H9 (cell line): ENCODE data around the gene OR10A3. TPM values are rescaled to one million over a fixed set of nuclear protein-coding genes. Genes with fewer than 3 reads are reported as not detected.
A peak's percentile ranks its signal among the peaks of the same experiment; 100 is the strongest.

Experiments used
- DNase-seq: peaks from one replicate; pipeline ENCODE4 v3.0.0-alpha.2; 2017
- H2AFZ ChIP-seq: one replicate; pipeline ENCODE4 v1.6.1; 2013; ENCODE audit warnings: mild to moderate bottlenecking, low read length, control low read depth, moderate library complexity
- H2AK5ac ChIP-seq: 2 replicates; pipeline ENCODE4 v1.6.1; 2013; ENCODE audit warnings: low read length, control low read depth, mixed read lengths; ENCODE audit not compliant: insufficient read length
- H2BK120ac ChIP-seq: one replicate; pipeline ENCODE4 v1.6.1; 2013; ENCODE audit warnings: low read depth, mild to moderate bottlenecking, low read length, control low read depth, inconsistent platforms; ENCODE audit not compliant: poor library complexity, severe bottlenecking
- H2BK12ac ChIP-seq: 2 replicates; pipeline ENCODE4 v1.6.1; 2013; ENCODE audit warnings: low read length, control low read depth, mixed read lengths, low read depth; ENCODE audit not compliant: insufficient read length
- H2BK15ac ChIP-seq: 2 replicates; pipeline ENCODE4 v1.6.1; 2013; ENCODE audit warnings: low read depth, low read length, control low read depth
- H2BK20ac ChIP-seq: one replicate; pipeline ENCODE4 v1.6.1; 2013; ENCODE audit warnings: low read depth, mild to moderate bottlenecking, low read length, control low read depth, inconsistent platforms; ENCODE audit not compliant: poor library complexity, severe bottlenecking
- H2BK5ac ChIP-seq: 2 replicates; pipeline ENCODE4 v1.6.1; 2013; ENCODE audit warnings: low read length, control low read depth, mixed read lengths; ENCODE audit not compliant: insufficient read length
- H3K14ac ChIP-seq: 2 replicates; pipeline ENCODE4 v1.6.1; 2013; ENCODE audit warnings: low read length, control low read depth; ENCODE audit not compliant: insufficient read depth
- H3K18ac ChIP-seq: 2 replicates; pipeline ENCODE4 v1.6.1; 2013; ENCODE audit warnings: low read depth, mild to moderate bottlenecking, mixed read lengths, low read length, control low read depth; ENCODE audit not compliant: insufficient read length
- H3K23ac ChIP-seq: 2 replicates; pipeline ENCODE4 v1.6.1; 2013; ENCODE audit warnings: low read length, control low read depth, mixed read lengths, low read depth; ENCODE audit not compliant: insufficient read length
- H3K23me2 ChIP-seq: 2 replicates; pipeline ENCODE4 v1.6.1; 2013; ENCODE audit warnings: low read depth, mild to moderate bottlenecking, mixed read lengths, low read length, control low read depth; ENCODE audit not compliant: insufficient read length, poor library complexity, severe bottlenecking
- H3K27ac ChIP-seq: 2 replicates; pipeline ENCODE4 v1.5.1; 2013; ENCODE audit warnings: low read length, control low read depth, mixed read lengths, low read depth; ENCODE audit not compliant: insufficient read length
- H3K27me3 ChIP-seq: 2 replicates; pipeline ENCODE4 v1.6.1; 2013; ENCODE audit warnings: low read length, control low read depth, inconsistent platforms; ENCODE audit not compliant: insufficient read depth
- H3K4ac ChIP-seq: 2 replicates; pipeline ENCODE4 v1.6.1; 2013; ENCODE audit warnings: low read depth, mild to moderate bottlenecking, control low read depth, inconsistent platforms, low read length, moderate library complexity
- H3K4me1 ChIP-seq: 2 replicates; pipeline ENCODE4 v1.6.1; 2013; ENCODE audit warnings: low read length, control low read depth, inconsistent platforms; ENCODE audit not compliant: insufficient read depth
- H3K4me2 ChIP-seq: 2 replicates; pipeline ENCODE4 v1.6.1; 2013; ENCODE audit warnings: low read length, control low read depth, mixed read lengths; ENCODE audit not compliant: insufficient read length, insufficient read depth
- H3K56ac ChIP-seq: 2 replicates; pipeline ENCODE4 v1.6.1; 2013; ENCODE audit warnings: low read depth, mild to moderate bottlenecking, mixed read lengths, low read length, control low read depth; ENCODE audit not compliant: insufficient read length
- H3K79me1 ChIP-seq: 2 replicates; pipeline ENCODE4 v1.6.1; 2013; ENCODE audit warnings: low read depth, mild to moderate bottlenecking, moderate library complexity, low read length, control low read depth, inconsistent platforms; ENCODE audit not compliant: insufficient read depth, poor library complexity, severe bottlenecking
- H3K79me2 ChIP-seq: 2 replicates; pipeline ENCODE4 v1.6.1; 2013; ENCODE audit warnings: low read length, control low read depth, inconsistent platforms; ENCODE audit not compliant: insufficient read depth
- H3K9ac ChIP-seq: 2 replicates; pipeline ENCODE4 v1.6.1; 2013; ENCODE audit warnings: low read length, control low read depth, mixed read lengths; ENCODE audit not compliant: insufficient read length; ENCODE audit errors: extremely low read depth
- H3K9me3 ChIP-seq: one replicate; pipeline ENCODE4 v1.6.1; 2013; ENCODE audit warnings: low read depth, low read length, inconsistent platforms; ENCODE audit not compliant: control insufficient read depth
- H3T11ph ChIP-seq: one replicate; pipeline ENCODE4 v1.6.1; 2013; ENCODE audit warnings: mild to moderate bottlenecking, low read length, control low read depth, inconsistent platforms
- H4K20me1 ChIP-seq: one replicate; pipeline ENCODE4 v1.6.1; 2013; ENCODE audit not compliant: control insufficient read depth, insufficient read length, insufficient read depth
- H4K5ac ChIP-seq: 2 replicates; pipeline ENCODE4 v1.6.1; 2013; ENCODE audit warnings: low read depth, mild to moderate bottlenecking, mixed read lengths, low read length, control low read depth; ENCODE audit not compliant: insufficient read length
- H4K8ac ChIP-seq: replicated peaks from 2 replicates; pipeline ENCODE4 v1.6.1; 2013; ENCODE audit warnings: low read length, control low read depth, mixed read lengths, low read depth; ENCODE audit not compliant: insufficient read length
- H4K91ac ChIP-seq: 2 replicates; pipeline ENCODE4 v1.6.1; 2013; ENCODE audit warnings: low read depth, mild to moderate bottlenecking, moderate library complexity, mixed read lengths, low read length, control low read depth; ENCODE audit not compliant: insufficient read length
- H3K27ac Mint-ChIP-seq, 3 experiments: 2 replicates in 2 of 3; 3 replicates in 1 of 3; pipeline ENCODE4 v1.8.0; 2020 to 2021; ENCODE audit warnings: mixed read lengths in 3 of 3, mild to moderate bottlenecking in 1 of 3, moderate library complexity in 1 of 3
- H3K27me3 Mint-ChIP-seq: 2 replicates; pipeline ENCODE4 v1.8.0; 2021; ENCODE audit warnings: low read depth, mild to moderate bottlenecking, moderate library complexity, mixed read lengths
- H3K36me3 Mint-ChIP-seq, 3 experiments: 2 replicates in 2 of 3; 3 replicates in 1 of 3; pipeline ENCODE4 v1.8.0; 2020 to 2021; ENCODE audit warnings: low read depth in 3 of 3, mixed read lengths in 3 of 3; ENCODE audit not compliant: insufficient read depth in 1 of 3
- H3K4me1 Mint-ChIP-seq, 2 experiments: 2 replicates each; pipeline ENCODE4 v1.8.0; 2020; ENCODE audit warnings: mixed read lengths in 2 of 2
- H3K4me3 Mint-ChIP-seq, 2 experiments: 2 replicates in 1 of 2; 3 replicates in 1 of 2; pipeline ENCODE4 v1.8.0; 2020 to 2021; ENCODE audit warnings: mild to moderate bottlenecking in 2 of 2, mixed read lengths in 2 of 2, moderate library complexity in 1 of 2
- H3K9me3 Mint-ChIP-seq, 2 experiments: 2 replicates in 1 of 2; 3 replicates in 1 of 2; pipeline ENCODE4 v1.8.0; 2020; ENCODE audit warnings: mild to moderate bottlenecking in 2 of 2, mixed read lengths in 2 of 2, moderate library complexity in 1 of 2
- WGBS: extraction: QIAGEN DNeasy Blood & Tissue Kit; methylation state at CpG from one replicate; pipeline ENCODE4 v1.1.7; 2013; ENCODE audit warnings: missing lambda C conversion rate, low lambda C conversion rate, mixed read lengths; ENCODE audit not compliant: insufficient read length; ENCODE audit errors: extremely low coverage; 5-methylcytosine and 5-hydroxymethylcytosine counted together
- total RNA-seq: library from RNA; stranded (reverse); gene quantifications from 2 replicates; pipeline ENCODE4 v1.2.1, GENCODE V29; 2021
- TF ChIP-seq, protein P1 (sequence below): fragments of 200-600 bp; sonication (generic); conservative IDR thresholded peaks from 3 replicates; pipeline ENCODE4 v1.8.0; 2021; ENCODE audit warnings: antibody characterized with exemption, mild to moderate bottlenecking

The OR10A3 gene
- total RNA-seq, 1 experiment from 2014 or later: not detected

DNA sequence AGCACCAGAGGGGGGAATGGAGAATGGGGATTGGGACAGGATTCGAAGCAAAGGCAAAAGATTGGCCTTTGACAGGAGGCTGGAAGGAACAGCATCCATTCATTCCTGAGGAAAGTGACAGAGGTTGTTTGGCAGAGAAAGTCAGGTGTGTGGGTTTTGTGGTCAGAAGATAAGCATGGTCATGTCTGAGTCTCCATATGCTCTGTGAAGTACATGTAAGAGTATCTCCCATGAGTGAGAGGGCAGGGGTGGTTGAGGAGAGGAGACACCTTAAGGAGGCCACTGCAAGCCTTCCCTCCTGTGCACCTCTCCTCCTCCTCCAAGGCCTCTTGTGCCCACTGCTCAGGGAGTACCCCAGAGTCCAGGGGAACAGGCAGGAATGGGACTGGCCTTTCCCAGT lies 25.6 kb upstream of the OR10A3 start:
- no peak overlapping the region for H4K8ac ChIP-seq
- H3K27me3 Mint-ChIP-seq: no peaks in the 10 kb centered on the region
- no peak overlapping the region for H2BK5ac ChIP-seq
- no peak for DNase-seq
- H3K4me1 ChIP-seq: peaks cover 2% of the 10 kb centered on the region; the same call in 1 of the 2 replicates
- H3T11ph ChIP-seq: no peak overlapping the region
- H3K23me2 ChIP-seq: no peaks in the 10 kb centered on the region
- H3K23ac ChIP-seq: no peak overlapping the region
- peaks cover 38 to 51% of the 10 kb centered on the region in 2 experiments for H3K4me1 Mint-ChIP-seq
- no peak overlapping the region for H3K56ac ChIP-seq
- H2AFZ ChIP-seq: no peak overlapping the region
- no peak overlapping the region for H3K18ac ChIP-seq
- no peaks in the 10 kb centered on the region for H3K79me1 ChIP-seq
- no peak overlapping the region for H2BK15ac ChIP-seq
- no peak overlapping the region for H3K14ac ChIP-seq
- H3K27ac Mint-ChIP-seq: peak overlapping the region in 2 of 3 experiments; percentile 12 to 21; a peak in 2 of 7 replicates
- H2BK120ac ChIP-seq: no peak overlapping the region
- H3K36me3 Mint-ChIP-seq: no peaks in the 10 kb centered on the region
- H3K27me3 ChIP-seq: no peaks in the 10 kb centered on the region
- H4K91ac ChIP-seq: no peak overlapping the region
- H4K5ac ChIP-seq: no peak overlapping the region
- no CpG with 5 or more reads among the region's 1 CpG for WGBS
- no peaks in the 10 kb centered on the region for H3K79me2 ChIP-seq
- no peaks in the 10 kb centered on the region for H4K20me1 ChIP-seq
- H3K4me2 ChIP-seq: no peak overlapping the region
- H2BK20ac ChIP-seq: no peak overlapping the region
- H3K4ac ChIP-seq: no peak overlapping the region
- no peaks in the 10 kb centered on the region for H3K9me3 Mint-ChIP-seq
- no peak overlapping the region for H3K9ac ChIP-seq
- H3K9me3 ChIP-seq: no peaks in the 10 kb centered on the region
- H3K4me3 Mint-ChIP-seq: no peak overlapping the region
- H3K27ac ChIP-seq: no peak overlapping the region
- TF ChIP-seq, protein P1, sequence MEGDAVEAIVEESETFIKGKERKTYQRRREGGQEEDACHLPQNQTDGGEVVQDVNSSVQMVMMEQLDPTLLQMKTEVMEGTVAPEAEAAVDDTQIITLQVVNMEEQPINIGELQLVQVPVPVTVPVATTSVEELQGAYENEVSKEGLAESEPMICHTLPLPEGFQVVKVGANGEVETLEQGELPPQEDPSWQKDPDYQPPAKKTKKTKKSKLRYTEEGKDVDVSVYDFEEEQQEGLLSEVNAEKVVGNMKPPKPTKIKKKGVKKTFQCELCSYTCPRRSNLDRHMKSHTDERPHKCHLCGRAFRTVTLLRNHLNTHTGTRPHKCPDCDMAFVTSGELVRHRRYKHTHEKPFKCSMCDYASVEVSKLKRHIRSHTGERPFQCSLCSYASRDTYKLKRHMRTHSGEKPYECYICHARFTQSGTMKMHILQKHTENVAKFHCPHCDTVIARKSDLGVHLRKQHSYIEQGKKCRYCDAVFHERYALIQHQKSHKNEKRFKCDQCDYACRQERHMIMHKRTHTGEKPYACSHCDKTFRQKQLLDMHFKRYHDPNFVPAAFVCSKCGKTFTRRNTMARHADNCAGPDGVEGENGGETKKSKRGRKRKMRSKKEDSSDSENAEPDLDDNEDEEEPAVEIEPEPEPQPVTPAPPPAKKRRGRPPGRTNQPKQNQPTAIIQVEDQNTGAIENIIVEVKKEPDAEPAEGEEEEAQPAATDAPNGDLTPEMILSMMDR: no peak
- no peak overlapping the region for H2BK12ac ChIP-seq
- no peak overlapping the region for H2AK5ac ChIP-seq
